ENCODE data around the gene ASIC2.

DNA sequence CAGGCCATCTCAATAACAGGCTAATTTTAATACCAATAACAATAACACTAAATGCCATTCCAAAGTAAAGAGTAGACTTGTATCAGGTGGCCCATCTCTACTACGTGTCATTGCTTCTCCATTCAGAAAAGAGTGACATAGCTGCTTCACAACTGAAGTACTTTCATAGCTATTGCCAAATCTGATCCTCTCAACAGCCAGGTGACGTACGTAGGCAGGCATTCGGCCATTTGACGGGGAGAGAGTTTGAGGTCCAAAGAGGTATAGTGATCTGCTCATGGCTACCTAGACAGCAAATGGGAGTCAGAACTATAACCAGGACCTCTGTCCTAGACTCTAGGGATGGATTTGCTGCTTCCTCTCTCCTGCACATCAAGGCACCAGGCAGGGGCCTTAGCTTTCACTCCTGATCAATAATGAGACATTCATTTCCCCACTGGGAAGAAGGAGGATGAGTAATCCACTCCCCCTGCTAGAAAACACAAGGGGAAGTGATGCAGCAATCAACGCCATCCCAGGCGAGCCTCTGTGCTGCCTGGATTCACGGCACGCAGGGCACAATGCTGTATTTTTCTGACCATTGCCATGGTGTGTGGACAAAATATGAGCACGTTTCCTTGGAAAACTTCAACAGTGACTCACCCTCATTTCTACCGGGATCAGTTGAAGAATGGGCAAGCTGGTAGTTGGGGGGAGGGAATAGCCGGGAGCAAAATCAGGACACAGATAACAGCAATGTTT lies 220.5 kb downstream of the ASIC2 start:
- TF ChIP-seq POLR2AphosphoS5 (IDR thresholded peaks at IDR 0.05) (no peak), CTCF (IDR thresholded peaks at IDR 0.05 in 8 of 11, conservative IDR thresholded peaks at IDR 0.05 in 3 of 11) (no peak)
